ENCODE data around the gene BEND3.
"Not testable (repeated sequence)": the region's sequence is repeated elsewhere in the genome, so short reads cannot be mapped to it uniquely, and the experiment has no call there.

BEND3 gene

DNA sequence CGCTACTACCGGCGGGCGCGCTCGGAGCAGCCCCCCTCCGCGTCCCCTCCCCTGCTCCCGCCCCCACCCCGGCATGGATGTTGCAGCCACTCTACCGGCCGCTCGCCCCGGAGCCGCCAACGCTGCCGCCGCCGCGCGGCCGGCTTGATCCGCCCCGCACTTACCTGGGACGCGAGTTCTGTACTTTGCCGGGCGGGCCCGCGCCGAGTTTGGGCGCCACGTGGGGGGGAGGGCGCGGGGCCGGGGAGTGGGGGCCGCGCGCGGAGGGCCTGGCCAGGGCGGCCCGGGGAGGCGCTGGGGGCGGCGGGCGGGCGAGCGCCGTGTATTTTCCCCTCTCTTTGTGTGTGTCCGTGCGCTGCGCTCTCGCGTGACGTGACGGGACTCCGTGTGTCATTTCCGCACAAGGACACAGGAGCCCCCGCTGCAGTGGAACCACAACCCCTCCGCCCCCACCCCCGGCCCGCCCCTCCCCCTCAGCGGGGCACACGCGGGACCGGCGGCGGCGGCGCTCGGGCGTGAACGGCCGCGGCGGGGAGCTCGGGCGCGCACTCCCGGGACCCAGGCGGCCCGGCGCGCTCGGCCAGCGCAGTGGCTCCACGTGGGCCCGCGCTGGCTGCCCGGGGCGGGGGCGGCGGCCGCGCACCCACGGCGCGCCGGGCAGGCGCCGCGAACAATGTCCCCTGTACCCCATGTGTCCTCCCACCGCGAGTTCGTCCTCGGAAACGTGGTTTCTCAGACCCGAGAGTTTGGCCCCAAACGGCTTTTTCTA is at the start of gene BEND3:
Gene BEND3, minus strand, starts transcription at position 590 of the 769 bp plus-strand sequence. CDS start 16,230 bp downstream, outside the sequence.
- DNase-seq: peak; percentile 34

DNA sequence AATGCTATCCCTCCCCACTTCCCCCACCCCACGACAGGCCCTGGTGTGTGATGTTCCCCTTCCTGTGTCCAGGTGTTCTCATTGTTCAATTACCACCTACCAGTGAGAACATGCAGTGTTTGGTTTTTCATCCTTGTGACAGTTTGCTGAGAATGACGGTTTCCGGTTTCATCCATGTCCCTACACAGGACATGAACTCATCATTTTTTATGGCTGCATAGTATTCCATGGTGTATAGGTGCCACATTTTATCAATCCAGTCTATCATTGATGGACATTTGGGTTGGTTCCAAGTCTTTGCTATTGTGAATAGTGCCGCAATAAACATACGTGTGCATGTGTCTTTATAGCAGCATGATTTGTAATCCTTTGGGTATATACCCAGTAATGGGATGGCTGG is 49.0 kb upstream of the BEND3 start:
- not testable (repeated sequence) for DNase-seq

DNA sequence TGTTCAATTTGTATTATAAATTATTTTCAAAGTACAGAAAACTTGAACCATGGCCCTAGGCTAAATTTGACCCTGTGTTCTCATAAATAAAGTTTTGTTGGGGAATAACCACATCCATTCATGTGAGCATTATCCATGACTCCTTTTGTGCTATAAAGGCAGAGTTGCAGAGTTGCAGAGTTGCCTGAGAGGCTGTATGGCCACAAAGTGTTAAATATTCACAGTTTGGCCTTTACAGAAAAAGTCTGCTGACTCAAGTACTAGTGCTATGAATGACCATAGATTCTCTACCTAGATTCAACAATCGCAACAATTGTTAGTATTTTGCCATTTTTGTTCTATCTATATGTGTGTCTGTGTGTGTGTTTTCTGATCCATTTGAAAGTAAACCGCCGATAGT is 46.2 kb upstream of the BEND3 start:
- DNase-seq: no peak

DNA sequence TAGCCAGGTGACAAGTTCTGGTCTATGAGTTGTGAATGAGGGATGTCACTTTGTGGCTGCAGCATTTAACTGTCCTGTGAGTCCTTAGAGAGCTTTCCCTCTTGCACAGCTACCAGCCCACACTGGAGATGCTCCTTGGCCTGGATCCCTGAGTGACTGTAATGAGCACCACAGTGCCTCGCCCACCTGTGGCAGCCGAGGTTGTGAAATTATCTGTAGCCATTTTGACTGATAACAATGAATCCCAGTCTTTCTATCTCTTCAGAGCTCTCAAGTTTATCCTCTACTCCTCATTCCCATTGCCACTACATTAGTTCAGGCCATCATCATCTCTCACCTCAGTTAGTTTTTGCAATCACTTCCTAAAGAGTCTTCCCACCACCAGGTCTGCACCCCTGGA is 41.3 kb upstream of the BEND3 start:
- DNase-seq: no peak

DNA sequence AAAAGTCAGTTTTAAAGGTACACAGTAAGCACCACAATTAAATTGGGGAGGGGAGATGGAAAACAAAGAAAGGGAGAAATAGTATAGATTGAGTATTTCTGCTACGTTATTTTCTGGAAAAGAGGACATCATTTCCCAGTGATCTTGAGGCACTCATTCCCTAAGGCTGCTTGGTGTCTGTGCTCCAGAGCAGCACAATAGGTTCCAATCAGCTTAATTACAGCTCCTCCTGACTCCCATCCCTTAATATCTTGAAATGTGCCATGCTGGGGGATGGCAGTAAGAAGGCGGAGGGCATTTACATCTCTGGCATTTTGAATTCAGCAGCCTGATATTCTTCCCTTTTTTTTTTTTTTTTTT is 39.5 kb upstream of the BEND3 start:
- DNase-seq: peak; percentile 91

DNA sequence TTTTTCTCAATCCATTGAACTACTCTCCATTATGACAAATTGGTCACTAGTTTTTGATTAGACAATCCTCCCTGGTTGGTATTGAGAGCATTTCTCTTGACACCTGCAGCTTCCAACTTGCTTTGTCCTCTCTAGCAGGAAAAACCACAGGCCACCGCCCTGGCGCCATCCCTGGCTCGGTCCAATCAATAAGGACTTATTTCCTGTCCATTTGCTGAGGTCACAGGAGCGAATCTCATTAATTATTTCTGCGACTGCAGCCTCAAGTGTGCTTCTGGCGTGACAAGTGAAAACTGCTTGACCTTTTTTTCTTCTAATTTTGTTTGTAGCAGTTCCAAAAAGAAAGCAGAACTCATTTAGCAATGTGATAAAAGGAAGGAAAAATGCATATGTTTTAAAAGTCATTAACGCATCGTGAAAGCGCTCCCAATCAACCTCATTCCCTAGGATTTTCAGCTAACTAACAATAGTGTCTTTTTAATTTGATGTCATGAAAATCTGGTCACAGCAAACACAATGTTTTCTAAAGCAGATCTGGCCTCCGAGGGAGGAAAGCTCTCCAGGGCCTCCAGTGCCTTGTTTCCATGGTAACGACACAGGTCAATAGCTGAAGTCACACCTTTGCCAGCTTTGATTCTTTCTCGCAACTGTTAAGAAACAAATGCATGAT is 39.0 kb upstream of the BEND3 start:
- peak; percentile 95 for DNase-seq

DNA sequence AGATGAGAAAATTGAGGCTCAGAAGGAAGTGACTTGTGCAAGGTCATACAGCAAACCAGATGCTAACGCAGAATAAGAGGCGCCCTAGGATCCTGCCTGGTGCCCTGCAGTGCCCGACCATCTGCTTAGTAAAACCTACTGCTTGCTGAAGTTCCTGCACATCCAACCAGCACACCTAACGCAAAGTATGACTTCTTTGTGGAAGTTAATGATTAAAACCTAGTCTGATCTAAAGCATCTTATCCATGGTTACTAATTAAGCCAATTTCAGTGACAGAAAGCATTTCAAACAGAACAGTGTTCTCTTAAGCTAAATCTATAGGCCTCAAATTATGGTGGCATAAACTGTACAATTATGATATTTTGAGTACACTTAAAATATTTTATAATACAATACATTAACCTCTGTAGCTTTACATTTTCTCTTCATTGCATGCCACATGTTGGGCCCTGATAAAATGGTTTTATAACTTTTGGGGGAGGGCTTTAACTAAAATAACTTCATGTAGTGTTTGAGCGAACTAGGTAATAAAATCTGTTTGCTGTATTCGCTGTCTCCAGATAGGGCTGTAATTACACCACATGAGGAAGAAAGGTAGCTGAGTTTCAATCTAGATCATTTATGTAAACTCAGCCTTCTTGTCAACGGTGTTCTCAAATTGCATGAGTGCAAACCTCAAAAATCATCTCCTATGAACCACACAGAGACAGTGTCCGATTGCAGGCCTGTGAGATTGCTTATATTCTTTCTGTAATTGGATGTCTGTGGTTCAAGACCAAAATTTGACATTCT is 37.5 kb upstream of the BEND3 start:
- peak; percentile 68 for DNase-seq

DNA sequence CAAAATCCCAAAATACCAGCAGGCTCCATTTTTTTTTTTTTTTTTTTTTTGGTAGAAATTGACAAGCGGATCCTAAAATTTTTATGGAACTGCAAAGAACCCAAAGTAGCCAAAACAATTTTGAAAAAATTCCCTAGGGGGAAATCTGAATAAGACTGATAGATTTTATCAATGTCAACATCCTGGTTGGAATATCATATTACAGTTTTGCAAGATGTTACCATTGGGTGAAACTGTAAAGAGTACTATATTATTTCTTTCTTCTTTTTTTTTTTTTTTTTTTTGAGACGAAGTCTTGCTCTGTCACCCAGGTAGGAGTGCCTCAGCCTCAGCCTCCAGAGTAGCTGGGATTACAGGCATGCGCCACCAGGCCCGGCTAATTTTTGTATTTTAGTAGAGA is 29.4 kb upstream of the BEND3 start:
- no peak for DNase-seq

DNA sequence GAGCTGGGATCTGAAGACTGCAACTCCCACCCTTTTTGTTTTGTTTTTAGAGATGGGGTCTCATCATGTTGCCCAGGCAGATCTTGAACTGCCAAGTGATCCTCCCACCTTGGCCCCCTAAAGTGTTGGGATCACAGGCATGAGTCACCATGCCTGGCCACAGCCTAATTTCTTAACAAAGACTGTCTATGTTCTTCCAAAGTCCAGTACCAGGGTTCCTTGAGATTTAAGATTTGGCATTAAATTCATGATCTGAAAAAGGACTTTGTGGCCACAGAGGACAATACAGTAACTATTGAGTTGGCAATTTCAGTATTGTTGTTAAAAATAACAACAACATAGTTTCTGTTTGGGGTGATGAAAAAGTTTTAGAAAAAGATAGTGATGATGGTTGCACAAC is 28.7 kb upstream of the BEND3 start:
- no peak for DNase-seq

DNA sequence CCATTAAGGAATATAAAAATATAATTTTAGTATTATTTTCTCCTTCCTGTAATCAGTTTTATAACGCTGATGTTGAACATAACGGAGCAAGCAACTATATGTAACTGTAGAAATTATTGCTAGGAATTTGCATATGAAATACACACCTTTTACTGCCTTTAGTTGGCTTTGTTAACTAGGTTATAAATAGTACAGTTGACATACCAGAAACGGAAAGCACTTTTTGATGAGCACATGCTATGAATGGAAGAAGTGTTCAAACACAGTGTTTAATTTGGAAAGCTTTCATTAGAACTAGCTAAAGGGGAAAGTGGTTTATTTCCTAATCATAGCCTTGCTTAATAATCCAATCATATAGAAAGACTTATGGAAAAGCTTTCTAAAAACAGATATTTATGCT is 25.3 kb upstream of the BEND3 start:
- DNase-seq: no peak

DNA sequence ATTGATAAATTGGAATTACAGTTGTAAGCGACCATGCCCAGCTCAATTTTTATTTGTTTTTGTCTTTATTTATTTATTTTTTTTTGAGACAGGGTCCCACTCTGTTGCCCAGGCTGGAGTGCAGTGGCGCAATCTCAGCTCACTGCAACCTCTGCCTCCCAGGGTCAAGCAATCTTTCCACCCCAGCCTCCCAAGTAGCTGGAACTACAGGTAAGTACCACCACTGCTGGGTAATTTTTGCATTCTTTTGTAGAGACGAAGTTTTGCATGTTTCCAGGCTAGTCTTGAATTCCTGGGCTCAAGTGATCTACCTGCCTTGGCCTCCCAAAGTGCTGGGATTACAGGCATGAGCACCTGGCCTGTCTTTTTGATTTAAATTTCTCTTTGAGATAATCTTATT is 21.0 kb upstream of the BEND3 start:
- DNase-seq: not testable (repeated sequence)

DNA sequence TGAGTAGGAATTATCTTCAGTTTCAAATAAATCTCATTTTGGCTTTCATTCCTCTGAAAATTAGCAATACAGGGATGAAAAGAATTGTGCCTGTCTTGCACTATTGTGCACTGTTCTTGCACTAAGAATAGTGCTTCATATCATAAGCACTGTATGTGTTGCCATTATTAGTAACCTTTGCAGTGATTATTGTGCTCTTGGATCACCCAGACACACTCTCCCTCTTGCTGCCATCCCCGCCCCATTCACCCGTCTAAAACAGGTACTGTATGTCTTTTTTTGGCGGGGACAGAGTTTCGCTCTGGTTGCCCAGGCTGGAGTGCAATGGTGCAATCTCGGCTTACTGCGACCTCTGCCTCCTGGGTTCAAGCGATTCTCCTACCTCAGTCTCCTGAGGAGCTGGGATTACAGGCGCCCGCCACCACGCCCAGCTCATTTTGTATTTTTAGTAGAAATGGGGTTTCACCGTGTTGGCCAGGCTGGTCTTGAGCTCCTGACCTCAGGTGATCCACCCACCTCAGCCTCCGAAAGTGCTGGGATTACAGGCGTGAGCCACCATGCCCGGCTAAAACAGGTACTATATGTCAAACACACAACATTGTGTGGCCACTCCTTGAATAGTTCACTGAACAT is 19.8 kb upstream of the BEND3 start:
- DNase-seq: not testable (repeated sequence)

DNA sequence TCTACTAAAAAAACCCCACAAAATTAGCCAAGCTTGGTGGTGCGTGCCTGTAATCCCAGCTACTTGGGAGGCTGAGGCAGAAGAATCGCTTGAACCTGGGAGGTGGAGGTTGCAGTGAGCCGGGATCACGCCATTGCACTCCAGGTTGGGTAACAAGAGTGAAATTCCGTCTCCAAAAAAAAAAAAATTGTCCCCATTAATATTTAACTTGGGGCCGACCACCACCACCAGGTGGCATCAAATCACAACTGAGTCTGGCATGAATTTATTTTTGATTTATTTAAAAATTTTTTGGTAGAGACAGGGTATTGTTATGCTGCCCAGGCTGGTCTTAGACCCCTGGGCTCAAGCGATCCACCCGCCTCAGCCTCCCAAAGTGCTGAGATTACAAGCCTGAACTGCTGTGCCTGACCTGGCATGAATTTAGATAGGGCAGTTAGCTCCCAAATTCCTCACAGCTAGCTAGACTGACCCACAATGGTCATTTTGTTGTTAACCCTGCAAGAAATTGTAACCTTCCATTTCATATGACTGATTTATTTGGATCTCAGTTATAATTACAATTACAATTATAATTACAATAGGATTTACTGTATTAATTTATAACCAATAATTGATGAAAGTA is 17.1 kb upstream of the BEND3 start:
- DNase-seq: peak; percentile 50

DNA sequence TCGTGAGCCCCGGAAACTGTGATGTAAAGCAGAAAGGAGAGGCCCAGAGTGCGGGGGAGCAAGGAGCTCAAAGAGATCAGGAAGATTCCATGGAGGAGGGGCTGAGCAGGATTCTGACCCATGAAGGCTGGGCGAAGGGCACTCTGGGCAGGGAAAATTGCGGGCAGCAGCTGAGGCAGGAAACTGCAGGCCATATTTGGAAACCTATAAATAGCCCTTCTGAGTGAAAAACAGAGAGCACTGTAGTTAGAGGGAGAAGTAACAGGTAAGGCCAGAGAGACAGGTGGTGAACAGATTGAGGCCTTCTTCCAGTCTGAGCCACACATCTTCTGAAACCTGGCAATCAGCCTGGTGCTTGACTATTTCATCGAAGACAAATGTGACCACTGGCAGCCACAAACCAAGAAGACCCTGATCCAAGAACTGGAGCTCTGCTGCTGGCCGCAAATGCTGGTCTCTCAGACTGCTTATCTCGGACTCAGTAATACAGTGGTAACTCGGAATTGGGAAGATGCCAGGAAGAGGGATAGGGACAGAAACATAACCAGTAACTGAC is 14.1 kb upstream of the BEND3 start:
- DNase-seq: no peak

DNA sequence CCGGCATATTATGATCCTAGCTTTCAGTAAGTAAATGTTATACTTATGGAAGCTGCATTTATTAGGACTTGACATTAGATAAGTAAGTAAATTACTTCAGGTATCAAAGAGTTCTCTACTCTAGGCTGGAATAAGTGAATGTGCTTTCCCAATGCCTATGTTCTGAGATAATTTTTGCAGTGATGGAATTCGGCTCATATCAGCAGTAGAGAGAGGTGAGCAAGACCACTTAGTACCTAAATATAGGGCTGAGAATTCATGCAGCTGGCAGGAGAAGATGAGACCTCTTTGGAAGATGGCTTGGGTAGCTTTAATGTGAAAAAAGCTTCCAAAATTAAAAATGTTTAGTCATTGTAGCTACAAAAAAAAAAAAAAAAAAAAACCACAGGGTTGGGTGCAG is 13.3 kb upstream of the BEND3 start:
- DNase-seq: no peak

DNA sequence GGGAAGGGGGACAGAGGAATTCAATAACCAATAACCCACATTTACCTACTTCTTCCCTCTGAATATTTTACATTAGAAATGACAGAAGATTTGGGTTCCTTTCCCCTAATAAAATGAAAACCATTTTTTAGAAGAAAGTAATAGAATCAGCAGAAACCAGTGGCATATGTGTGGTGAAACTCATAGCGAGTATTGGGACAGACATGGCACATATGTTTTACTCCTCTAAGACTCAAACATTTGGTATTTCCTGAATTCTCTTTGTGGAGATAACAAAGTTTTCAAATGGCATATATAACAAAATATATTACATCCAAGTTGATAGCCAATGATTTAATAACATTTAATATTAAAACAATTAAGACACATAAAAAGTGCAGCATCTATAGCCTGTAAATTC is 12.9 kb upstream of the BEND3 start:
- no peak for DNase-seq

DNA sequence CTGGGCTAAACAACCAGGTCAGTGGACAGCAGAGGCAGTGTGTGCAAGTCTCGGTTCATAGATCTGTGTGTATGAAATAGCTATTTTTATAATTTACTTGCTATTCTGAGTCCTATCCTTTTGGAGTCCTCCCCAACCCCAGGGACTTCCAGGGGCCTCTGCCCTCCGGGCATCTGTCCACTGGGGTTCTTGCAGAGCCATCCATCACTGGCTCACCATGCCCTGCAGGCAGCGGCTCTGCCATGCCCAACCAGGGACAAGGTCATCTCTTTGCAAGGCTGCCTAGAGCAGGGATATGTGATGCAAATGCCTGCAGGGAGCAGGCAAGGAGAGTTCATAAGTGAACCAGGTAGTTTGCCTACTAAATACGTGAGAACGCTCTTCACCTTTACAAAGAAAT is 10.5 kb upstream of the BEND3 start:
- no peak for DNase-seq

DNA sequence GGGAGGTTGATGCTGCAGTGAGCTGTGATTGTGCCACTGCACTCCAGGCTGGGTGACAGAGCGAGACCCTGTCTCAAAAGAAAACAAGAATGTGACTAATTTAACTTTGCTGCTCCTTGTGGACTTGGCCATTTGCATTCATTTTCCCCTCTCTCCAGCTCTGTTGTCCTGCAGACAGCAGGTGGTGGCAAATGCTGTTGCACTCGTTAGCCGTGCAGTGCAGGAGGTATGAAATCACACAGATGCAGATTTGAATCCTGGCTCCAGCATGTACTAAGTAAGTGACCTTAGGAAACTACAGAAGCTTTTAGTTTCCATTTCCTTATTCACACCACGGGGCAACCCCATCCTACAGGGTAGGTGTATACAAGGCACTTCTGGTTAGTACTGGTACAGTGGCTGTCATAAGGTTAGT is 9.6 kb upstream of the BEND3 start:
- DNase-seq: no peak

DNA sequence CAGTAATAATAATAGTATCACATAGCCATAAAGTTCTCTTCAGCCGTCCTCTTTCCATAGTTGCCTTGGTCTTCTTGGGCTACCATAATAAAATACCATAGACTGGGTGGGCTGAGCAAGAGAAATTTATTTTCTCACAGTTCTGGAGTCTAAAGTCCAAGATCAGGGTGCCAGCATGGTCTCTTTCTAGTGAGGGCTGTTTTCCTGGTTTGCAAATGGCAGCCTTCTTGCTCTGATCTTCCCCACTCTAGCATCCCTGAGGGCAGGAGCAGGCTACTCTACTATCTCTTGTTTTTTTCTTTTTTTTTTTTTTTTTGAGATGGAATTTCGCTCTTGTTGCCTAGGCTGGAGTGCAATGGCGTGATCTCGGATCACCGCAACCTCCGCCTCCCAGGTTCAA is 8.2 kb upstream of the BEND3 start:
- no peak for DNase-seq

DNA sequence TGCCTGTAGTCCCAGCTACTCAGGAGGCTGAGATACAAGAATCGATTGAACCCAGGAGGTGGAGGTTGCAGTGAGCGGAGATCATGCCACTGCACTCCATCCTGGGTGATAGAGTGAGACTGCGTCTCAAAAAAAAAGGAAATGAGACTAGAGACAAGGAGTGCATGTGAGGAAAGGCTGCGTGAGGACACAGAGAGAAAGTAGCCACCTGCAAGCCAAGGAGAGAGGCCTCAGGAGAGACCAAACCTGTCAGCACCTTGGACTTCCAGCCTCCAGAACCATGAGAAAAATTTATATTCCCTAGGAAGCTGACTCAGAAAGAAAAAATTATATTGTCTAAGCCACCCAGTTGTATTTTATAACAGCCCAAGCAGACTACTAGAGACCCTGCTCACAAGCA is 7.4 kb upstream of the BEND3 start:
- no peak for DNase-seq

DNA sequence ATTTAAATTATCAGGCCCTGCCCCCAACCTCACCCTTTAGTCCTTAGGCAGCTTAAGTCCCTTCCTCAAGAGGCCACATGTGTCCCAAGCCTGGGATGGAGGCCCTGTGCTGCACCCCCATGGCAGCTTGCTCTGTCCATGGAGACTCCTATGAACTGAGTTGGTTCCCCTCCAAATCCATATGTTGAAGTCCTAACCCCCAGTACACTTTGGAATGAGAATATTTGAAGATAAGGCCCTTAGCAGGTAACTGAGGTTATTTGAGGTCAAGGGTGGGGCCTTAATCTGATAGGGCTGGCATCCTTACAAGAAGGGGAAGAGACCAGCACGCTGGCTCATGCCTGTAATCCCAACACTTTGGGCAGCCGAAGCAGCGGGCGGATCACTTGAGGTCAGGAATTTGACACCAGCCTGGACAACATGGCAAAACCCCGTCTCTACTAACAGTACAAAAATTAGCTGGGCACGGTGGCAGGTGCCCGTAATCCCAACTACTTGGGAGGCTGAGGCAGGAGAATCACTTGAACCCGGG is 6.7 kb upstream of the BEND3 start:
- no peak for DNase-seq

DNA sequence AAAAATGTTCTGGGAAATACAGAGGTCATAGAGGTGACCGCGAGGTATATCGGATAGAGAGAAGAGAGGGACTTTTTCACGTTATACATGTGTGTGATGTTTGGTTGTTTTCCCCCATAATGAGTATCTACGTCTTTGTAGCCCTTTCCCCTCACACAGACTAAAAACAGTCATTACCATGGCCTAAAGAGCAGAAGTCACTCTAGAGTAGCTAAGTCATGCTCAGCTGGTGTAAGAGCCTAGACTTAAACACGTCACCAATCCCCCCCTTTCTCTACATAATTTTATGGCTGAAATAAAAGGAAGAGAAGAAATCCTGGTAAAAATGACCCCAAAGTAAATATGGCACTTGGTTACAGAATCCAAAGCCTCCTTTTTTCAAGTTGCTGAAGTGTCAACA is 6.0 kb upstream of the BEND3 start:
- no peak for DNase-seq
